Parathyroid adenoma (tissue), 2 donors: ENCODE measurements around the gene FOXR1.
"Not testable (repeated sequence)": the region's sequence is repeated elsewhere in the genome, so short reads cannot be mapped to it uniquely, and the experiment has no call there.

Experiments used
- H2AFZ ChIP-seq: fragments of 300-600 bp; sonication (generic); one replicate; pipeline ENCODE4 v1.7.0; 2017; ENCODE audit warnings: antibody characterized with exemption, mild to moderate bottlenecking
- H3K27ac ChIP-seq: fragments of 300-600 bp; sonication (generic); one replicate; pipeline ENCODE4 v1.7.0; 2017
- H3K27me3 ChIP-seq: fragments of 300-600 bp; sonication (generic); one replicate; pipeline ENCODE4 v1.7.0; 2017; ENCODE audit warnings: low read length; ENCODE audit not compliant: control insufficient read depth, insufficient read depth
- H3K36me3 ChIP-seq: fragments of 300-600 bp; sonication (generic); one replicate; pipeline ENCODE4 v1.7.0; 2017; ENCODE audit warnings: low read length; ENCODE audit not compliant: control insufficient read depth, insufficient read depth
- H3K4me1 ChIP-seq: fragments of 300-600 bp; sonication (generic); one replicate; pipeline ENCODE4 v1.7.0; 2017; ENCODE audit warnings: control low read depth
- H3K4me2 ChIP-seq: fragments of 300-600 bp; sonication (generic); one replicate; pipeline ENCODE4 v1.7.0; 2017; ENCODE audit warnings: low read length
- H3K4me3 ChIP-seq: fragments of 300-600 bp; sonication (generic); one replicate; pipeline ENCODE4 v1.7.0; 2017; ENCODE audit warnings: low read depth, low read length
- H3K79me2 ChIP-seq: fragments of 300-600 bp; sonication (generic); one replicate; pipeline ENCODE4 v1.7.0; 2017; ENCODE audit warnings: control low read depth
- H3K9ac ChIP-seq: fragments of 300-600 bp; sonication (generic); one replicate; pipeline ENCODE4 v1.7.0; 2017; ENCODE audit warnings: mild to moderate bottlenecking
- H3K9me3 ChIP-seq: fragments of 300-600 bp; sonication (generic); one replicate; pipeline ENCODE4 v1.7.0; 2017; ENCODE audit warnings: low read length; ENCODE audit not compliant: control insufficient read depth
- TF ChIP-seq, protein P1 (sequence below): fragments of 300-600 bp; sonication (generic); IDR thresholded peaks from one replicate; pipeline ENCODE4 v1.7.0; 2017; ENCODE audit warnings: antibody characterized with exemption, mild to moderate bottlenecking
- donor health status: primary hyperparathyroidism.

Gene FOXR1

DNA sequence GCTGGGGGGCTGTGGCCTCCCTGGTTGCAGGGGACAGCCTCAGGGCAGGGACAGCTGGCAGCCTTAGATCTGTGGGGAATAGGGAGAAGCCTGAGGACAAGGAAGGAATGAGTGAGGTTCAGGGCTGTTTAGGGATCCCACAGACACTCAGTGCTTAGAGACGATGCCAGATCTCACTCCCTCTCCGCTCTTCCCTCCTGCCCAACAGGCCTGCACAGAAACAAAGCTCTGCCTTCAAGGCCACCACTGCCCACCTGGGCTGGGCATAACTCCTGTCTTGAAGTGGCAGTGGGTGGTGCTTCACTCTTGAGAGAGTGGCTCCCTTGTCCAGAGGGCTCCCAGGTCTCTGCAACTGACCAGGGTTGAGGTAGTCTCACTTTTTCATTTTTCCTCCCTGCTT is 13.3 kb downstream of the FOXR1 start:
- Histone ChIP-seq H3K9me3 (no peaks in the 10 kb centered on the region), H3K36me3 (no peaks in the 10 kb centered on the region), H3K79me2 (no peaks in the 10 kb centered on the region), H3K9ac (no peak overlapping the region), H3K27me3 (no peaks in the 10 kb centered on the region), H3K4me3 (no peak overlapping the region), H3K27ac (no peak overlapping the region), H2AFZ (no peak overlapping the region), H3K4me2 (no peak overlapping the region), H3K4me1 (no peaks in the 10 kb centered on the region)
- TF ChIP-seq, protein P1, sequence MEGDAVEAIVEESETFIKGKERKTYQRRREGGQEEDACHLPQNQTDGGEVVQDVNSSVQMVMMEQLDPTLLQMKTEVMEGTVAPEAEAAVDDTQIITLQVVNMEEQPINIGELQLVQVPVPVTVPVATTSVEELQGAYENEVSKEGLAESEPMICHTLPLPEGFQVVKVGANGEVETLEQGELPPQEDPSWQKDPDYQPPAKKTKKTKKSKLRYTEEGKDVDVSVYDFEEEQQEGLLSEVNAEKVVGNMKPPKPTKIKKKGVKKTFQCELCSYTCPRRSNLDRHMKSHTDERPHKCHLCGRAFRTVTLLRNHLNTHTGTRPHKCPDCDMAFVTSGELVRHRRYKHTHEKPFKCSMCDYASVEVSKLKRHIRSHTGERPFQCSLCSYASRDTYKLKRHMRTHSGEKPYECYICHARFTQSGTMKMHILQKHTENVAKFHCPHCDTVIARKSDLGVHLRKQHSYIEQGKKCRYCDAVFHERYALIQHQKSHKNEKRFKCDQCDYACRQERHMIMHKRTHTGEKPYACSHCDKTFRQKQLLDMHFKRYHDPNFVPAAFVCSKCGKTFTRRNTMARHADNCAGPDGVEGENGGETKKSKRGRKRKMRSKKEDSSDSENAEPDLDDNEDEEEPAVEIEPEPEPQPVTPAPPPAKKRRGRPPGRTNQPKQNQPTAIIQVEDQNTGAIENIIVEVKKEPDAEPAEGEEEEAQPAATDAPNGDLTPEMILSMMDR: no peak

DNA sequence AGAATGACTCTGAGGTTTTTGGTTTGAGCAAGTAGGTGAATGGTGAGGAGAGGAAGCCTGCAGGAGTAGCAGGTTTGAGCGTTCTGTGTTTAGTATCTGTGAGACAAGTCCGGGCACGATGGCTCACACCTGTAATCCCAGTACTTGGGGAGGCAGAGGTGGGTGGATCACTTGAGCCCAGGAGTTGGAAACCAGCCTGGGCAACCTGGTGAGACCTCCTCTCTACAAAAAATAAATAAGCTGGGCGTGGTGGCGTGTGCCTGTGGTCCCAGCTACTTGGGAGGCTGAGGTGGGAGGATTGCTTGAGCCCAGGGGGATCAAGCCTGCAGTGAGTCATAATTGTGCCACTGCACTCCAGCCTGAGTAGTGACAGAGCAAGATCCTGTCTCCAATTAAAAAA is 16.7 kb downstream of the FOXR1 start:
- no peak overlapping the region for H3K9ac ChIP-seq
- no peaks in the 10 kb centered on the region for H3K4me1 ChIP-seq
- H3K27ac ChIP-seq: no peak overlapping the region
- no peak overlapping the region for H3K4me3 ChIP-seq
- TF ChIP-seq, protein P1: no peak
- H3K79me2 ChIP-seq: no peaks in the 10 kb centered on the region
- no peaks in the 10 kb centered on the region for H3K9me3 ChIP-seq
- no peaks in the 10 kb centered on the region for H3K36me3 ChIP-seq
- H2AFZ ChIP-seq: no peak overlapping the region
- no peaks in the 10 kb centered on the region for H3K27me3 ChIP-seq
- H3K4me2 ChIP-seq: no peak overlapping the region

DNA sequence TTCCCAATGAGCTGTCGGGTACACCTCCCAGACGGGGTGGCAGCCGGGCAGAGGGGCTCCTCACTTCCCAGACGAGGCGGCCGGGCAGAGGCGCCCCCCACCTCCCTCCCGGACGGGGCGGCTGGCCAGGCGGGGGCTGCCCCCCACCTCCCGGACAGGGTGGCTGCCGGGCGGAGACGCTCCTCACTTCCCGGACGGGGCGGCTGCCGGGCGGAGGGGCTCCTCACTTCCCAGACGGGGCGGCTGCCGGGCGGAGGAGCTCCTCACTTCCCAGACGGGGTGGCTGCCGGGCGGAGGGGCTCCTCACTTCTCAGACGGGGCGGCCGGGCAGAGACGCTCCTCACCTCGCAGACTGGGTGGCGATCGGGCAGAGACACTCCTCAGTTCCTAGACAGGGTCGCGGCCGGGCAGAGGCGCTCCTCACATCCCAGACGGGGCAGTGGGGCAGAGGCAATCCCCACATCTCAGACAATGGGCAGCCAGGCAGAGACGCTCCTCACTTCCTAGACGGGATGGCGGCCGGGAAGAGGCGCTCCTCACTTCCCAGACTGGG is 20.0 kb downstream of the FOXR1 start:
- H3K9me3 ChIP-seq: not testable (repeated sequence)

DNA sequence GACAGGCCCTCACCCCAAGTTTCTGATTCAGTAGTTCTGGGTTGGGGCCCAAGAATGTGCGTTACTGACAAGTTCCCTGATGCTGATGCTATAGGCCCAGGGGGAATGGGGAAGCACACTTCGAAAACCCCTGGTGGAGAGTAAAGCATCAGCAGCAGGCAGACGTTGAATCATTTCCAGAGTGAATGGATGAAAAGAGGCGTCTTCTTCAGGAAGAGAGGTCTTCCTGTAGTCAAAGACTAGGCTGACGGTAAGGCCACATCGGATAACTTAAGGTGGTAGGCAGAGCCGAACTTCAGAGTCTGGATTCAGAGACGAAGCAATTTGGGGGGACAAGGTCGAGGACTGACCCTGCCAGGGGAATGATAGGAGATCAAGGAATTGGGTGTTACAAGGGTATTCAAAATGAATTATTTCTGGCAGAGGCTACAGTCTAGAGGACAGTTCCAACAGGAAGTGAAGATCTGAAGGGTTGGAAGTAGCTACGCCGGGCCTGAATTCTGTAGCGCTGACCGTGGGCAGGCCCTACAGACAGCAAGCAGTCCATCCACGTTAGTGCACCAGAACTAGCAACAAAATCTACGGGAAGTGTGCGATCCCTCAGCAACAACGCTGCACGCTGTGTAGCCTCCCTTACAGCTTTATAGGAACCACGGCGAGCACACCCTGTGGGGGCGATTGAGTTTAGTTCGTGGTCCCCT is 25.5 kb downstream of the FOXR1 start:
- TF ChIP-seq, protein P1: no peak
- no peak overlapping the region for H3K9ac ChIP-seq
- H3K9me3 ChIP-seq: no peaks in the 10 kb centered on the region
- H2AFZ ChIP-seq: peak overlapping the region; percentile 91
- H3K36me3 ChIP-seq: no peaks in the 10 kb centered on the region
- H3K27ac ChIP-seq: no peak overlapping the region
- no peaks in the 10 kb centered on the region for H3K4me1 ChIP-seq
- peak overlapping the region; percentile 68 for H3K4me3 ChIP-seq
- H3K4me2 ChIP-seq: peak overlapping the region; percentile 91
- H3K27me3 ChIP-seq: no peaks in the 10 kb centered on the region
- H3K79me2 ChIP-seq: no peaks in the 10 kb centered on the region

More for the DNA sequence above, 20.0 kb downstream of the FOXR1 start:
- H3K36me3 ChIP-seq, H3K4me2 ChIP-seq, H3K4me3 ChIP-seq, H3K27ac ChIP-seq, H3K79me2 ChIP-seq, H3K9ac ChIP-seq, H3K4me1 ChIP-seq, H2AFZ ChIP-seq, H3K27me3 ChIP-seq: not testable (repeated sequence)

DNA sequence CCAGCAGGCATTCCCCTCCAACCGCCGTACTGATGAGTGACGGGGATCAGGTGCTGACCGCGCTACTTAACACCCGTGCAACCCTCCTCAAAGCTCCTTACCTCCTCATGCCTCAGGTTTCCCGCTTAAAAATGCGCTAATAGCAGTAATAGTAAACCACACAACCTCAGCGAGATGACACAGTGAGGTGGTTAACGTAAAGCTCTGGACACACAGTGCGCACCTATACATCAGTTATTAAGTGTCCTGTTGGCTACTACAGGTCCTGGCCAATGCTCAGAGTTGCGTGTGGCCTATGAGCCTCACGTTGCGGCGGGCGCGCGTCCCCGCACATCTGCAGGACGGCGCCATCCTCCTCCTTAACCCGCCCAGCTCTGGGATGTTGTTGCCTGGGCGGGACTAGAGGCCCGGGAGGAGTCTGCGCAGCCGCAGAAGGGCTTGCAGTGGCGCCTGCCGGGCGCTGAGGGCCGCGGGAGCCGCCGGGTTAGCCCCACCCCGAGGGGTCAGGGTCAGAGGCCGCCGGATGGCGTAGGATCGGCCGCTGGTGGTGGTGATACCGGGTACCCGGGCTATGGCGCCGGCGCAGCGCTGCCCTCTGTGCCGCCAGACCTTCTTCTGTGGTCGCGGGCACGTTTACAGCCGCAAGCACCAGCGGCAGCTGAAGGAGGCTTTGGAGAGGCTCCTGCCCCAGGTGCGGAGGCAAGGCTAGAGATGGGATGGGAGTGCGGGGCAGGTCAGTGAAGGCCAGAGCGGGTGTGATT is 26.2 kb downstream of the FOXR1 start, which contains the start of gene CENATAC:
Gene CENATAC (plus strand): TSS at position 512 of the 761 bp plus-strand sequence. CDS start 60 bp downstream, at position 572.
- TF ChIP-seq, protein P1: peak; percentile 11
- Histone ChIP-seq H3K9ac (no peak within 1 kb of the TSS), H3K4me2 (peak within 1 kb of the TSS; percentile 91), H3K4me1 (no peaks in the 10 kb centered on the region), H3K27ac (peak within 1 kb of the TSS; percentile 60), H3K79me2 (no peaks in the 10 kb centered on the region), H3K9me3 (no peaks in the 10 kb centered on the region), H3K27me3 (no peaks in the 10 kb centered on the region), H2AFZ (peak within 1 kb of the TSS; percentile 91), H3K4me3 (peak within 1 kb of the TSS; percentile 68), H3K36me3 (no peaks in the 10 kb centered on the region)
